ENCODE data around the gene EIF4G3.
"Not testable (repeated sequence)": the region's sequence is repeated elsewhere in the genome, so short reads cannot be mapped to it uniquely, and the experiment has no call there.

The EIF4G3 gene

DNA sequence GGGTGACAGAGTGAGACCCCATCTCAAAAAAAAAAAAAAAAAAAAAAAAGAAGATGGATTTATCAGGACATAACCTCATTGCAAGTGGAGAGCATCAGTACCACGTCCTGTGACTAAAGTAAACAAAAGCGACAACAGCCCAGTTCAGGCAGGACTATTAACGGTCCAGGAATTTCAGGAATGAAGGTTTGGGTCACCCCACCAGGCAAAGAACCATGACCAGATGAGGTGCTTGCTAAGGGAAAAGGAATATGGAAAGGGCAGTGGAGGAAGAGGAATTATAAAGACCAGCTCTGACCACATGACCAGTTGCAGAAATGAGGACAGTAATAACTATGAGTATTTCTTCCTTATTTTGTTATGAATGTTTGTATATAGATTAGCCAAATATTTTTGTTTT is 35.4 kb upstream of the EIF4G3 start:
- H3K27ac ChIP-seq, result no peak overlapping the region
- no peak for TF ChIP-seq ZFX (IDR thresholded peaks at IDR 0.05)
- TF ChIP-seq, protein P1, sequence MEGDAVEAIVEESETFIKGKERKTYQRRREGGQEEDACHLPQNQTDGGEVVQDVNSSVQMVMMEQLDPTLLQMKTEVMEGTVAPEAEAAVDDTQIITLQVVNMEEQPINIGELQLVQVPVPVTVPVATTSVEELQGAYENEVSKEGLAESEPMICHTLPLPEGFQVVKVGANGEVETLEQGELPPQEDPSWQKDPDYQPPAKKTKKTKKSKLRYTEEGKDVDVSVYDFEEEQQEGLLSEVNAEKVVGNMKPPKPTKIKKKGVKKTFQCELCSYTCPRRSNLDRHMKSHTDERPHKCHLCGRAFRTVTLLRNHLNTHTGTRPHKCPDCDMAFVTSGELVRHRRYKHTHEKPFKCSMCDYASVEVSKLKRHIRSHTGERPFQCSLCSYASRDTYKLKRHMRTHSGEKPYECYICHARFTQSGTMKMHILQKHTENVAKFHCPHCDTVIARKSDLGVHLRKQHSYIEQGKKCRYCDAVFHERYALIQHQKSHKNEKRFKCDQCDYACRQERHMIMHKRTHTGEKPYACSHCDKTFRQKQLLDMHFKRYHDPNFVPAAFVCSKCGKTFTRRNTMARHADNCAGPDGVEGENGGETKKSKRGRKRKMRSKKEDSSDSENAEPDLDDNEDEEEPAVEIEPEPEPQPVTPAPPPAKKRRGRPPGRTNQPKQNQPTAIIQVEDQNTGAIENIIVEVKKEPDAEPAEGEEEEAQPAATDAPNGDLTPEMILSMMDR (conservative IDR thresholded peaks at IDR 0.05), result no peak

DNA sequence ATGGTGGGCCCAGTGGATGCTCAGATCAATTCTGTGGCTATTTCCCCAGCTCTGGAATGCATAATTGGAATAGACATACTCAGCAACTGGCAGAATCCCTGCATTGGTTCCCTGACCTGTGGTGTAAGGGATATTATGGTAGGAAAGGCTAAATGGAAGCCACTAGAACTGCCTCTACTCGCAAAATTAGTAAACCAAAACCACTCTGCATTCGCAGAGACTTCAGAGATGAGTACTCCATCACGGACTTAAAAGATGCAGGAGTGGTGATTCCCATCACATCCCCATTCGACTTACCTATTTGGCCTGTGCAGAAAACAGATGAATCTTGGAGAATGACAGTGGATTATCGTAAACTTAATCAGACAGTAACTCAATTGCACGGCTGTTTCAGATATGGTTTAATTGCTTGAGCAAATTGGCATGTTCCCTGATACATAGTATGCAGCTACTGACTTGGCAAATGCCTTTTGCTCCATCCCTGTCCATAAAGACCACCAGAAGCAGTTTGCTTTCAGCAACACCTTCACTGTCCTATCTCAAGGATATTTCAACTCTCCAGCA is 31.5 kb upstream of the EIF4G3 start:
- not testable (repeated sequence) for H3K27ac ChIP-seq

DNA sequence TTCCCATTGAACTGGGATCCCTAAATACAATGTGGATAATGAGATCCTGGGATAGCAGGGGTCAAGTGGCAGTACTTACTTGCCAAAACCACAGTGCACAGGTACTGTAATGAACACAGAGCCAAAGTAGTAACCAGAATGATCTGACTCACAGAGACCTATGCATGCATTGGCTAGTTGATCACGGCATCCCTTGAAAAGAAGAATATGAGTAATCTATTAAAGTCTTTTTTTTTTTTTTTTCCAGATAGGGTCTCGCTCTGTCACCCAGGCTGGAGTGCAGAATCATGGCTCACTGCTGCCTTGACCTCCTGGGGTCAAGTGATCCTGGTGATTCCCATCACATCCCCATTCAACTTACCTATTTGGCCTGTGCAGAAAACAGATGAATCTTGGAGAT is 29.4 kb upstream of the EIF4G3 start:
- TF ChIP-seq ZFX (IDR thresholded peaks at IDR 0.05), result no peak
- TF ChIP-seq, protein P1 (conservative IDR thresholded peaks at IDR 0.05), result no peak
- no peak overlapping the region for H3K27ac ChIP-seq

DNA sequence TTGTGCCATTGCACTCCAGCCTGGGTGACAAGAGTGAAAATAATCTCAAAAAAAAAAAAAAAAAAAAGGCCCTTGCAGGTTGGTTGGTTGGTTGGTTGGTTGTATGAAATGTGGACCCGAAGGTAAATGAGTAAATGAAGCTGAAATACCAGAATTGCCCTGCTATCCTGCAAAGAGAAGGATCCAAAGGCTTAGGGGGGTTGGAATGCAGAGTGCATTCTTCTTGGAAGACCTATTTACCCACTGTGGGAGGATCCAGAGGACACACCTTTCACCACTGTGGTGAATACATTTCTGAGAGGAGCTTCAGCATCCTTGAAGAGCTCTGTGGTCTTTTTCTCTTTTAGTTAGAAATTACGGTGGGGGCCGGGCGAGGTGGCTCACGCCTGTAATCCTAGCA is 28.7 kb upstream of the EIF4G3 start:
- TF ChIP-seq ZFX (IDR thresholded peaks at IDR 0.05), result no peak
- TF ChIP-seq, protein P1 (conservative IDR thresholded peaks at IDR 0.05), result no peak
- H3K27ac ChIP-seq, result no peak overlapping the region

DNA sequence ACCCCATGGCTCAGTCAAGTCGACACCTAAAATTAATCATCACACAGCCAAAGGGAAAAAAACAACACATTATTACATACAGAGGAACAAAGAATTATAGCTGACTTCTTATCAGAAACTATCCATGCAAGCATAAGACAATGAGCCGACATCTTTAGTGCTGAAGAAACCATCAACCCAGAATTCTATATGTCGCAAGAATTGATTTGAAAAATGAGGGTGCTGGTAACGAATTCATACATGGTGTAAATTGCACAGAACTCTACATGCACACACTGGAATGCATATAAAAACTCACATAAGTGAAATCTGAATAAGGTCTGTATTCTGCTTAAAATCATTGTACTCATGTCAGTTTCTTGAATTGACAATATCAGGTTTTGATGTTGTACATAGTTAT is 25.0 kb upstream of the EIF4G3 start:
- no peak overlapping the region for H3K27ac ChIP-seq

DNA sequence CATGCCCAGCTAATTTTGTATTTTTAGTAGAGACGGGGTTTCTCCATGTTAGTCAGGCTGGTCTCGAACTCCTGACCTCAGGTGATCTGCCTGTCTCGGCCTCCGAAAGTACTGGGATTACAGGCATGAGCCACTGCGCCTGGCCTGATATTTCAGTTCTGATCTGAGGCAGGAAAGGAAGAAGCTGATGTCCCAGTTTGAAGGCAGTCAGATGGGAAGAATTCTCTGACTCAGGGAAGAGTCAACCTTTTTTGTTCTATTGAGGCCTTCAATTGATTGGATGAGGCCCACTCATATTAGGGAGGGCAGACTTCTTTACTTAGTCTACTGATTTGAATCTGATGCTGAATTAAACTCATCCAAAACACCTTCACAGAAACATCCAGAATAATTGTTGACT is 24.5 kb upstream of the EIF4G3 start:
- not testable (repeated sequence) for H3K27ac ChIP-seq

More for the DNA sequence above, 25.0 kb upstream of the EIF4G3 start:
- TF ChIP-seq ZFX (IDR thresholded peaks at IDR 0.05), result no peak
- TF ChIP-seq, protein P1 (conservative IDR thresholded peaks at IDR 0.05), result no peak

DNA sequence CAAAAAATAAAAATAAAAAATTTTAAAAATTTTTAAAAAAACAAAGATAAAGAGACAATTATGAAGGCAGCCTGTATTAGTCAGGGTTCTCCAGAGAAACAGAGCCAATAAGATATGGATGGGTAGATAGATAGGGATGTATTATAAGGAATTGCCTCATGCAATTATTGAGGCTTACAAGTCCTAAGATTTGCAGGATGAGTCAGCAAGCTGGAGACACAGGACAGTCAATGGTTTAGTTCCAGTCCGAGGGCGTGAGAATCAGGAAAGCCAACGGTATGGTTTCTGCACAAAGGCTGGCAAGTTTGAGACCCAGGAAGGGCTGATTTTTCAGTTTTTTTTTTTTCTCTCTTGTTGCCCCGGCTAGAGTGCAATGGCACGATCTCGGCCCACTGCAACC is 24.1 kb upstream of the EIF4G3 start:
- TF ChIP-seq ZFX (IDR thresholded peaks at IDR 0.05), result no peak
- TF ChIP-seq, protein P1 (conservative IDR thresholded peaks at IDR 0.05), result no peak
- no peak overlapping the region for H3K27ac ChIP-seq

DNA sequence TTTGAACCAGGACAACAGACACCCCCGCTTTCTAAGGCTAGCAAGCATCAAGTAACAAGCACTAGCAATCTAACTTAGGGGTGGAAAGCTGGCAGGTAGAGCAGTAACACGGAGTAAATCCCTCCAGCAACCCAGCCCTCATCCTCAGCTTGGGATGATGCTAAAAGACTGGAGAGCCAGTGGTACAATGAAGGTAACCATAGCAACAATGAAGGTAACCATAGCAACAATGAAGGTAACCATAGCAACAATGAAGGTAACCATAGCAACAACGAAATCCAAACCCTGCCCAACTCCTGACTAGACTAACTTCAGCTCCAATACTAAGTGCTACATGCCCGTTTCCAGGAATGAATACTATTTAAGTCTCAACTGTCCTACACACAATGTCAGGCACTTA is 22.2 kb upstream of the EIF4G3 start:
- TF ChIP-seq ZFX (IDR thresholded peaks at IDR 0.05), result no peak
- TF ChIP-seq, protein P1 (conservative IDR thresholded peaks at IDR 0.05), result no peak

More for the DNA sequence above, 22.2 kb upstream of the EIF4G3 start:
- H3K27ac ChIP-seq, result no peak overlapping the region

Data from C4-2B (cell line).